WI38 (cell line): ENCODE data around the gene MROH2A.

Experiments
- H3K4me3 ChIP-seq: 2 replicates; pipeline ENCODE4 v1.5.1; 2011; ENCODE audit warnings: low read depth, mild to moderate bottlenecking, control low read depth, low read length
- TF ChIP-seq, protein P1 (sequence below): IDR thresholded peaks from 2 replicates; pipeline ENCODE4 v1.5.1; 2012; ENCODE audit warnings: low read depth, mild to moderate bottlenecking, control low read depth, low read length

Gene MROH2A

DNA sequence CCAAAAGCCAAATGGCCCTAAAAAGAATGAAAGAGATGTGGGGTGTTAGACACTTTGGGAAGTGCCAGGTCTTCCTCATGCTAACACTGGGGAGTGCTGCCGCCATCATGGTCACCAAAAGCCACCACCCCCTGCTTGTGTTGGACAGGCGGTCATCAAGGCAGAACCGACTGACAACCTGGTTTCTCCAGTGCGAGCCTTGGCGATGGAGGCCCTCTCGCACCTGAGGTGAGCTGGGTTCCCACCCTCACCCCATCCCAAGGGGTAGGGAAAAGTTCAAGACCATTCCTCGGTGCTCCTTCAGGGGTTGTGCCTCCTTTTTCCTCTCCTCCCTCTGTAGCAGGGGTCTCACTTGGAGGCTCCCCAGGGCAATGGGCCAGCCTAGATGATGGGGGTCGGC lies 33.6 kb downstream of the MROH2A start:
- H3K4me3 ChIP-seq: no peak overlapping the region
- TF ChIP-seq, protein P1, sequence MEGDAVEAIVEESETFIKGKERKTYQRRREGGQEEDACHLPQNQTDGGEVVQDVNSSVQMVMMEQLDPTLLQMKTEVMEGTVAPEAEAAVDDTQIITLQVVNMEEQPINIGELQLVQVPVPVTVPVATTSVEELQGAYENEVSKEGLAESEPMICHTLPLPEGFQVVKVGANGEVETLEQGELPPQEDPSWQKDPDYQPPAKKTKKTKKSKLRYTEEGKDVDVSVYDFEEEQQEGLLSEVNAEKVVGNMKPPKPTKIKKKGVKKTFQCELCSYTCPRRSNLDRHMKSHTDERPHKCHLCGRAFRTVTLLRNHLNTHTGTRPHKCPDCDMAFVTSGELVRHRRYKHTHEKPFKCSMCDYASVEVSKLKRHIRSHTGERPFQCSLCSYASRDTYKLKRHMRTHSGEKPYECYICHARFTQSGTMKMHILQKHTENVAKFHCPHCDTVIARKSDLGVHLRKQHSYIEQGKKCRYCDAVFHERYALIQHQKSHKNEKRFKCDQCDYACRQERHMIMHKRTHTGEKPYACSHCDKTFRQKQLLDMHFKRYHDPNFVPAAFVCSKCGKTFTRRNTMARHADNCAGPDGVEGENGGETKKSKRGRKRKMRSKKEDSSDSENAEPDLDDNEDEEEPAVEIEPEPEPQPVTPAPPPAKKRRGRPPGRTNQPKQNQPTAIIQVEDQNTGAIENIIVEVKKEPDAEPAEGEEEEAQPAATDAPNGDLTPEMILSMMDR: no peak

GRCh38 chr2:233813236-233814055 lies 35.3 kb downstream of the MROH2A start:
- no peak overlapping the region for H3K4me3 ChIP-seq
- TF ChIP-seq, protein P1: no peak

DNA sequence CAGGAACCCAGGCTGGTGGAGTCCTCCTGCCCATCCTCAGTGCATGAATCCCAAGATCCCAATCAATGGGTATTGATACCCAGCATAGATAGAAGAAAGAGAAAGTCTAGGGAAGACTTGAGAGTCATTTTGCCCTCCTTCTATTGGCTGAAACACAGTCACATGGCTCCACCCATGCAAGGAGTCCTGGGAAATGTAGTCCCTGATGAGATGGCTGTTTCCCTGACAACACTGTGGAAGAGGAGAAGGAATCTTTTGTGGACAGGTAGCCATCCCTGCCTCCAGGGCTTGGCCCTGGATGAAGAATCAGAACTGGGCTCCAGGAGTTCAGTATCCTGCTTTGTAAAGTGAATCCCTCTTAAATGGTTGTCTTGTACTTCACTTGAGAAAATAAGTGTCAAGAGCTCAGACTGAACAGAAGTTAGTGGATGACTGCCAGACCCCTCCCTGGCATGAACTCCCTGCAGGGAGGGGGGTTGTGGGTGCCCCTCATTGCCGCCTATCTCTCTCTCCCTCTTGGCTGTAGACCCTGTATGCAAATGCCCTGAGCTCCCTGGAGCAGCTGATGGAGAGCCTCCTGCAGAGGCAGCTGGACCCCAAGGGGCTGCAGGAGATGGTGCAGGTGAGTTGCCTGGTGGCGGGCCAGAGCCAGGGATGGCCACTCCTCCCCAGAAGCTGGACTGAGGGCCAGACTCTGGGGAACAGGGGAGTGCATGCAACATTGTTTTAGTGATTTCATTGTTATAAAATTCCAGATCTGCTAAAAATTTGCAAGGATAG lies 36.1 kb downstream of the MROH2A start:
- H3K4me3 ChIP-seq: no peak overlapping the region
- TF ChIP-seq, protein P1: no peak

- TF ChIP-seq, protein P1: no peak
- no peak overlapping the region for H3K4me3 ChIP-seq
Measured at GRCh38 chr2:233815861-233816260, 37.7 kb downstream of the MROH2A start.

GRCh38 chr2:233816334-233816733 lies 38.2 kb downstream of the MROH2A start:
- TF ChIP-seq, protein P1: no peak
- no peak overlapping the region for H3K4me3 ChIP-seq

- no peak overlapping the region for H3K4me3 ChIP-seq
- TF ChIP-seq, protein P1: no peak
Measured at GRCh38 chr2:233816771-233817170, 38.6 kb downstream of the MROH2A start.
